A673 (cell line): ENCODE measurements around the gene IDH1. TPM values are rescaled to one million over a fixed set of nuclear protein-coding genes. Genes with fewer than 3 reads are reported as not detected.

Experiments
- BruUV-seq: library from RNA; stranded (reverse); fragments of 400-500 nt; replicated peaks from 2 replicates; lab custom pipeline; 2021; lab: Mats Ljungman, UMichigan
- CTCF ChIA-PET: fragments of 300-600 bp; sonication (Branson Sonifier 250); formaldehyde crosslinking; loops from one replicate; lab custom pipeline; 2022; ENCODE audit warnings: antibody characterized with exemption; lab: Charles Lee
- POLR2A ChIA-PET: fragments of 300-600 bp; sonication (Branson Sonifier 250); formaldehyde crosslinking; loops from one replicate; lab custom pipeline; 2022; ENCODE audit warnings: antibody characterized with exemption; ENCODE audit not compliant: low non-redundant PET; lab: Charles Lee
- DNase-seq: peaks from one replicate; pipeline ENCODE4 v3.0.0-alpha.2; 2015; ENCODE audit warnings: low spot score
- H3K27ac ChIP-seq: fragments of 200-600 bp; sonication (generic); 2 replicates; pipeline ENCODE4 v1.5.1; 2016; ENCODE audit warnings: mixed run types, low read depth, mild to moderate bottlenecking, mixed read lengths, antibody characterized with exemption, low read length; ENCODE audit not compliant: poor library complexity, severe bottlenecking
- H3K27me3 ChIP-seq: fragments of 200-600 bp; sonication (generic); replicated peaks from 2 replicates; pipeline ENCODE4 v1.6.1; 2017; ENCODE audit warnings: mixed run types, low read depth, mild to moderate bottlenecking, mixed read lengths, antibody characterized with exemption, low read length; ENCODE audit not compliant: insufficient read depth, poor library complexity
- H3K36me3 ChIP-seq: fragments of 200-600 bp; sonication (generic); 2 replicates; pipeline ENCODE4 v1.6.1; 2016; ENCODE audit warnings: mixed run types, mild to moderate bottlenecking, mixed read lengths, antibody characterized with exemption, low read length; ENCODE audit not compliant: insufficient read depth, poor library complexity, severe bottlenecking
- H3K4me1 ChIP-seq: fragments of 200-600 bp; sonication (generic); 2 replicates; pipeline ENCODE4 v1.6.1; 2017; ENCODE audit warnings: mixed run types, mild to moderate bottlenecking, mixed read lengths, antibody characterized with exemption, low read length; ENCODE audit not compliant: insufficient read depth, poor library complexity, severe bottlenecking
- H3K4me3 ChIP-seq: fragments of 200-600 bp; sonication (generic); 2 replicates; pipeline ENCODE4 v1.5.1; 2016; ENCODE audit warnings: low read depth, mixed run types, mild to moderate bottlenecking, mixed read lengths, low read length; ENCODE audit not compliant: poor library complexity, severe bottlenecking
- H3K9me3 ChIP-seq: fragments of 200-600 bp; sonication (generic); 2 replicates; pipeline ENCODE4 v1.6.1; 2016; ENCODE audit warnings: mixed run types, low read depth, mild to moderate bottlenecking, mixed read lengths, antibody characterized with exemption, low read length; ENCODE audit not compliant: poor library complexity, severe bottlenecking
- EZH2 ChIP-seq: fragments of 200-600 bp; sonication (generic); IDR thresholded peaks from 2 replicates; pipeline ENCODE4 v1.6.1; 2017; ENCODE audit warnings: borderline replicate concordance, low read depth, mild to moderate bottlenecking, mixed read lengths, antibody characterized with exemption, low read length; ENCODE audit not compliant: poor library complexity, severe bottlenecking
- intact Hi-C: fragments of 100-400 bp; cut with micrococcal nuclease; formaldehyde crosslinking; loops from one replicate; pipeline ENCODE4 v1.10.0; 2022; ENCODE audit not compliant: unreplicated experiment
- total RNA-seq: library from RNA; stranded (reverse); gene quantifications from 2 replicates; pipeline ENCODE4 v1.2.3, GENCODE V29; 2021
- TF ChIP-seq, protein P1 (sequence below): fragments of 300-800, 200-600 bp; sonication (generic); conservative IDR thresholded peaks from 2 replicates; pipeline ENCODE4 v1.5.1; 2017; ENCODE audit warnings: low read depth, mild to moderate bottlenecking, antibody characterized with exemption, low read length, moderate library complexity, mixed read lengths

Gene IDH1
- total RNA-seq, 1 experiment from 2014 or later, result 191 TPM

DNA sequence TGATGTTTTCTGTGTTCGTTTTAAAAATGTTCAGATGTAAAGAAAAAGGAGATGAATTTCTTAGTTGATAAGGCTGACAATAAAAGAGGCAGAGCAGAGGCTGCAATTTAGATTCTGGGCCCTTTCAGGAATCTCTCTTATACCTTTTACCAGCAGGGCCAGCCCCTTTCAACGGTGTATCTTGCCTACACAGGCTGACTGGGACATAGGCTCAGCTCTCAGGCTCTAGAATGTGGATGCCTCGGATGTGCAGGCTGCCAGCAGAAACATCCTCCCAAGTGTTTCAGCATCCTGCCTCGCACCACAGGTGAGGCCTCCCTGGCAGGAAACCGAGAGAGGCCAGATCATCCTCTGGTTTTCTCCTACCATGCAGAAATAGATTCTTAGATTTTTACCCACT, 68.4 kb downstream of the IDH1 start:
- Histone ChIP-seq H3K4me1 (no peaks in the 10 kb centered on the region), H3K27me3 (no peaks in the 10 kb centered on the region), H3K4me3 (no peak overlapping the region), H3K27ac (no peak overlapping the region), H3K36me3 (no peaks in the 10 kb centered on the region), H3K9me3 (no peaks in the 10 kb centered on the region)
- no peak for DNase-seq
- TF ChIP-seq, protein P1, sequence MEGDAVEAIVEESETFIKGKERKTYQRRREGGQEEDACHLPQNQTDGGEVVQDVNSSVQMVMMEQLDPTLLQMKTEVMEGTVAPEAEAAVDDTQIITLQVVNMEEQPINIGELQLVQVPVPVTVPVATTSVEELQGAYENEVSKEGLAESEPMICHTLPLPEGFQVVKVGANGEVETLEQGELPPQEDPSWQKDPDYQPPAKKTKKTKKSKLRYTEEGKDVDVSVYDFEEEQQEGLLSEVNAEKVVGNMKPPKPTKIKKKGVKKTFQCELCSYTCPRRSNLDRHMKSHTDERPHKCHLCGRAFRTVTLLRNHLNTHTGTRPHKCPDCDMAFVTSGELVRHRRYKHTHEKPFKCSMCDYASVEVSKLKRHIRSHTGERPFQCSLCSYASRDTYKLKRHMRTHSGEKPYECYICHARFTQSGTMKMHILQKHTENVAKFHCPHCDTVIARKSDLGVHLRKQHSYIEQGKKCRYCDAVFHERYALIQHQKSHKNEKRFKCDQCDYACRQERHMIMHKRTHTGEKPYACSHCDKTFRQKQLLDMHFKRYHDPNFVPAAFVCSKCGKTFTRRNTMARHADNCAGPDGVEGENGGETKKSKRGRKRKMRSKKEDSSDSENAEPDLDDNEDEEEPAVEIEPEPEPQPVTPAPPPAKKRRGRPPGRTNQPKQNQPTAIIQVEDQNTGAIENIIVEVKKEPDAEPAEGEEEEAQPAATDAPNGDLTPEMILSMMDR, result no peak
- no peak for TF ChIP-seq EZH2
- CTCF ChIA-PET, result no interaction called here
- intact Hi-C loops, result no loop called here
- POLR2A ChIA-PET, result no interaction called here
- BruUV-seq, result no TSS peak

Other genes starting within 250 kb of the IDH1 start
- gene PLEKHM3, start 229.5 kb downstream of the IDH1 start, total RNA-seq, result 6.5 TPM in 2 replicates
- gene CRYGD, start 130.5 kb downstream of the IDH1 start, total RNA-seq, result not detected in 2 replicates
- not detected in 2 replicates for gene CRYGC, start 125.2 kb downstream of the IDH1 start, total RNA-seq
- gene CRYGB, start 108.9 kb downstream of the IDH1 start, total RNA-seq, result not detected in 2 replicates
- gene CRYGA, start 91.5 kb downstream of the IDH1 start, total RNA-seq, result not detected in 2 replicates
- gene C2orf80, start 65.0 kb downstream of the IDH1 start, total RNA-seq, result not detected in 2 replicates
- 28.8 and 32.1 TPM in 2 replicates for gene PIKFYVE, start 11.2 kb upstream of the IDH1 start, total RNA-seq
- gene PTH2R, start 151.7 kb upstream of the IDH1 start, total RNA-seq, result not detected in 2 replicates